Panc1 (cell line): ENCODE data around the gene AMPH. TPM values are rescaled to one million over a fixed set of nuclear protein-coding genes. Genes with fewer than 3 reads are reported as not detected.

Source experiments
- ATAC-seq: fragments of 200-7000 bp; cut with Tn5 transposase; 2 replicates; pipeline ENCODE4 v1.9.1; 2020; ENCODE audit warnings: mild to moderate bottlenecking, moderate library complexity
- BruUV-seq: library from RNA; stranded (reverse); fragments of 400-500 nt; replicated peaks from 2 replicates; lab custom pipeline; 2021; lab: Mats Ljungman, UMichigan
- CTCF ChIA-PET: fragments of 300-600 bp; sonication (Branson Sonifier 250); formaldehyde crosslinking; loops from one replicate; lab custom pipeline; 2022; ENCODE audit warnings: antibody characterized with exemption; lab: Charles Lee
- POLR2A ChIA-PET: fragments of 300-600 bp; sonication (Branson Sonifier 250); formaldehyde crosslinking; loops from one replicate; lab custom pipeline; 2022; ENCODE audit warnings: antibody characterized with exemption; lab: Charles Lee
- DNase-seq: peaks from one replicate; pipeline ENCODE4 v3.0.0-alpha.2; 2010; ENCODE audit warnings: low read depth, low spot score
- H3K27ac ChIP-seq: 2 replicates; pipeline ENCODE4 v1.5.1; 2011; ENCODE audit warnings: mild to moderate bottlenecking, low read length, inconsistent platforms
- H3K27me3 ChIP-seq: fragments of 200-500 bp; sonication (Bioruptor generic); 2 replicates; pipeline ENCODE4 v1.6.0; 2014; ENCODE audit warnings: low read length, inconsistent platforms; ENCODE audit not compliant: control insufficient read depth, insufficient read depth
- H3K36me3 ChIP-seq: fragments of 200-500 bp; sonication (Bioruptor generic); 2 replicates; pipeline ENCODE4 v1.5.1; 2014; ENCODE audit warnings: inconsistent platforms, mild to moderate bottlenecking, low read length, moderate library complexity; ENCODE audit not compliant: control insufficient read depth, insufficient read depth
- H3K4me1 ChIP-seq: 2 replicates; pipeline ENCODE4 v1.5.1; 2011; ENCODE audit warnings: inconsistent platforms, mild to moderate bottlenecking, low read length, moderate library complexity; ENCODE audit not compliant: control insufficient read depth, insufficient read depth
- H3K4me3 ChIP-seq, 2 experiments: 2 replicates each; pipeline ENCODE4 v1.5.1; 2011 to 2012; ENCODE audit warnings: low read depth in 2 of 2, low read length in 2 of 2, mild to moderate bottlenecking in 2 of 2, inconsistent platforms in 1 of 2, moderate library complexity in 1 of 2
- H3K9me3 ChIP-seq: fragments of 200-500 bp; sonication (Bioruptor generic); 2 replicates; pipeline ENCODE4 v1.5.1; 2014; ENCODE audit warnings: low read depth, mild to moderate bottlenecking, inconsistent platforms, low read length, moderate library complexity; ENCODE audit not compliant: control insufficient read depth, insufficient read depth
- POLR2AphosphoS5 ChIP-seq: IDR thresholded peaks from 2 replicates; pipeline ENCODE4 v1.6.1; 2012; ENCODE audit warnings: mild to moderate bottlenecking, low read depth, low read length, moderate library complexity
- REST ChIP-seq, 2 experiments: IDR thresholded peaks; 2 replicates each; pipeline ENCODE4 v1.6.1; 2011 to 2012; ENCODE audit warnings: low read depth in 2 of 2, control low read depth in 1 of 2, low read length in 1 of 2, mild to moderate bottlenecking in 1 of 2, moderate library complexity in 1 of 2; ENCODE audit not compliant: insufficient read depth in 1 of 2
- SIN3A ChIP-seq: IDR thresholded peaks from 2 replicates; pipeline ENCODE4 v1.6.1; 2012; ENCODE audit warnings: low read depth, mild to moderate bottlenecking, low read length, moderate library complexity, borderline replicate concordance; ENCODE audit not compliant: insufficient read depth
- TCF7L2 ChIP-seq: IDR thresholded peaks from 2 replicates; pipeline ENCODE4 v1.6.1; 2011; ENCODE audit warnings: mild to moderate bottlenecking, low read depth, low read length, inconsistent platforms
- in situ Hi-C: cut with HindIII; loops from 2 replicates; pipeline ENCODE4 v1.10.0; 2016; ENCODE audit warnings: low sequenced_read_pairs, low pct_unique_long_range_greater_than_20kb
- intact Hi-C: fragments of 100-400 bp; cut with micrococcal nuclease; formaldehyde crosslinking; loops from one replicate; pipeline ENCODE4 v1.10.0; 2022; ENCODE audit not compliant: unreplicated experiment
- total RNA-seq: library from RNA; stranded (reverse); gene quantifications from one replicate; pipeline ENCODE4 v1.2.1, GENCODE V29; 2021; ENCODE audit not compliant: unreplicated experiment
- TF ChIP-seq, protein P1 (sequence below): fragments of 450-650 bp; IDR thresholded peaks from 2 replicates; pipeline ENCODE4 v1.5.1; 2017; ENCODE audit warnings: mild to moderate bottlenecking

Gene AMPH
- total RNA-seq, 1 experiment from 2014 or later: not detected

GRCh38 chr7:38481401-38481800 lies 149.8 kb downstream of the AMPH start:
- ATAC-seq: no peak
- TF ChIP-seq TCF7L2 (no peak), POLR2AphosphoS5 (no peak), SIN3A (no peak), REST (IDR thresholded peaks at IDR 0.05; ENCODE audit: insufficient read depth in 1 of 2, low read depth in 2 of 2, low read length in 1 of 2) (no peak)
- TF ChIP-seq, protein P1, sequence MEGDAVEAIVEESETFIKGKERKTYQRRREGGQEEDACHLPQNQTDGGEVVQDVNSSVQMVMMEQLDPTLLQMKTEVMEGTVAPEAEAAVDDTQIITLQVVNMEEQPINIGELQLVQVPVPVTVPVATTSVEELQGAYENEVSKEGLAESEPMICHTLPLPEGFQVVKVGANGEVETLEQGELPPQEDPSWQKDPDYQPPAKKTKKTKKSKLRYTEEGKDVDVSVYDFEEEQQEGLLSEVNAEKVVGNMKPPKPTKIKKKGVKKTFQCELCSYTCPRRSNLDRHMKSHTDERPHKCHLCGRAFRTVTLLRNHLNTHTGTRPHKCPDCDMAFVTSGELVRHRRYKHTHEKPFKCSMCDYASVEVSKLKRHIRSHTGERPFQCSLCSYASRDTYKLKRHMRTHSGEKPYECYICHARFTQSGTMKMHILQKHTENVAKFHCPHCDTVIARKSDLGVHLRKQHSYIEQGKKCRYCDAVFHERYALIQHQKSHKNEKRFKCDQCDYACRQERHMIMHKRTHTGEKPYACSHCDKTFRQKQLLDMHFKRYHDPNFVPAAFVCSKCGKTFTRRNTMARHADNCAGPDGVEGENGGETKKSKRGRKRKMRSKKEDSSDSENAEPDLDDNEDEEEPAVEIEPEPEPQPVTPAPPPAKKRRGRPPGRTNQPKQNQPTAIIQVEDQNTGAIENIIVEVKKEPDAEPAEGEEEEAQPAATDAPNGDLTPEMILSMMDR: no peak
- in situ Hi-C loops: no loop called here
- ChIA-PET CTCF (no interaction called here), POLR2A (no interaction called here)
- Histone ChIP-seq H3K27me3 (no peaks in the 10 kb centered on the region), H3K27ac (no peak overlapping the region), H3K4me1 (no peaks in the 10 kb centered on the region), H3K36me3 (no peaks in the 10 kb centered on the region), H3K4me3 (no peak overlapping the region), H3K9me3 (no peaks in the 10 kb centered on the region)
- no peak for DNase-seq
- no TSS peak for BruUV-seq
- intact Hi-C loops: no loop called here

- DNase-seq (peak; percentile 32), ATAC-seq (no peak)
- intact Hi-C loops (no loop called here), in situ Hi-C loops (no loop called here)
- Histone ChIP-seq H3K4me3 (no peak overlapping the region), H3K27me3 (no peaks in the 10 kb centered on the region), H3K27ac (no peak overlapping the region), H3K4me1 (no peaks in the 10 kb centered on the region), H3K36me3 (no peaks in the 10 kb centered on the region), H3K9me3 (no peaks in the 10 kb centered on the region)
- BruUV-seq: no TSS peak
- no peak for TF ChIP-seq SIN3A
- TF ChIP-seq POLR2AphosphoS5: no peak
- TF ChIP-seq REST (IDR thresholded peaks at IDR 0.05; ENCODE audit: insufficient read depth in 1 of 2, low read depth in 2 of 2, low read length in 1 of 2): no peak
- TF ChIP-seq, protein P1: no peak
- no peak for TF ChIP-seq TCF7L2
- ChIA-PET POLR2A (no interaction called here), CTCF (no interaction called here)
These were observed 152.8 kb downstream of the AMPH start for GRCh38 chr7:38478404-38478803.
